OCI-LY7 (cell line): ENCODE measurements around the gene PIK3IP1. TPM values are rescaled to one million over a fixed set of nuclear protein-coding genes. Genes with fewer than 3 reads are reported as not detected.

Source experiments
- BruUV-seq: library from RNA; stranded (reverse); fragments of 400-500 nt; replicated peaks from 2 replicates; lab custom pipeline; 2021; lab: Mats Ljungman, UMichigan
- CTCF ChIA-PET: fragments of 300-600 bp; sonication (Branson Sonifier 250); formaldehyde crosslinking; loops from one replicate; lab custom pipeline; 2022; ENCODE audit warnings: antibody characterized with exemption; ENCODE audit not compliant: unreplicated experiment; lab: Charles Lee
- POLR2A ChIA-PET: fragments of 300-600 bp; sonication (Branson Sonifier 250); formaldehyde crosslinking; loops from one replicate; lab custom pipeline; 2022; ENCODE audit warnings: antibody characterized with exemption; lab: Charles Lee
- DNase-seq: peaks from one replicate; pipeline ENCODE4 v3.0.0-alpha.2; 2015; ENCODE audit warnings: low spot score
- H2AFZ ChIP-seq: fragments of 200-600 bp; sonication (generic), shearing (Covaris generic); 2 replicates; pipeline ENCODE4 v1.6.1; 2014; ENCODE audit warnings: mild to moderate bottlenecking, antibody characterized with exemption, low read length, moderate library complexity
- H3K27ac ChIP-seq: fragments of 200-600 bp; sonication (generic); 2 replicates; pipeline ENCODE4 v1.5.1; 2014; ENCODE audit warnings: mixed run types, low read depth, mild to moderate bottlenecking, moderate library complexity, low read length, inconsistent platforms; ENCODE audit not compliant: poor library complexity, severe bottlenecking
- H3K36me3 ChIP-seq: fragments of 200-600 bp; sonication (generic); 2 replicates; pipeline ENCODE4 v1.6.1; 2014; ENCODE audit warnings: mild to moderate bottlenecking, antibody characterized with exemption, low read length, moderate library complexity, mixed read lengths; ENCODE audit not compliant: insufficient read depth
- H3K4me1 ChIP-seq: fragments of 200-600 bp; sonication (generic); 2 replicates; pipeline ENCODE4 v1.5.1; 2014; ENCODE audit warnings: mild to moderate bottlenecking, low read length; ENCODE audit not compliant: insufficient read depth, poor library complexity, severe bottlenecking
- H3K4me2 ChIP-seq: fragments of 200-600 bp; sonication (generic); 2 replicates; pipeline ENCODE4 v1.6.1; 2014; ENCODE audit warnings: mild to moderate bottlenecking, low read length
- H3K4me3 ChIP-seq: fragments of 200-600 bp; sonication (generic); 2 replicates; pipeline ENCODE4 v1.5.1; 2014; ENCODE audit warnings: mild to moderate bottlenecking, low read depth, low read length; ENCODE audit not compliant: poor library complexity, severe bottlenecking
- H3K79me2 ChIP-seq: fragments of 200-600 bp; sonication (generic); 2 replicates; pipeline ENCODE4 v1.6.1; 2016; ENCODE audit warnings: low read depth, mild to moderate bottlenecking, low read length, moderate library complexity, mixed read lengths; ENCODE audit not compliant: insufficient read depth
- H3K9me2 ChIP-seq: fragments of 200-600 bp; sonication (generic); 2 replicates; pipeline ENCODE4 v1.6.1; 2016; ENCODE audit warnings: mild to moderate bottlenecking, low read length, mixed read lengths; ENCODE audit not compliant: insufficient read depth
- H3K9me3 ChIP-seq: fragments of 200-600 bp; sonication (generic); 2 replicates; pipeline ENCODE4 v1.6.1; 2014; ENCODE audit warnings: mild to moderate bottlenecking, mixed run types, low read length, mixed read lengths
- H4K20me1 ChIP-seq: fragments of 200-600 bp; sonication (generic); 2 replicates; pipeline ENCODE4 v1.6.1; 2014; ENCODE audit warnings: mild to moderate bottlenecking, antibody characterized with exemption, low read length, moderate library complexity, mixed read lengths; ENCODE audit not compliant: insufficient read depth
- EZH2phosphoT487 ChIP-seq: fragments of 200-600 bp; sonication (generic); IDR thresholded peaks from 2 replicates; pipeline ENCODE4 v1.6.1; 2018; ENCODE audit warnings: low read depth, borderline replicate concordance, mild to moderate bottlenecking, mixed run types, antibody characterized with exemption, low read length, moderate library complexity, mixed read lengths
- intact Hi-C: fragments of 100-400 bp; cut with micrococcal nuclease; formaldehyde crosslinking; loops from one replicate; pipeline ENCODE4 v1.10.0; 2022; ENCODE audit not compliant: unreplicated experiment
- total RNA-seq, 2 experiments: library from RNA; depleted of rRNA in 1 of 2; stranded (reverse); fragments of >200 nt in 1 of 2; shearing (Covaris generic) in 1 of 2; gene quantifications; 2 replicates each; pipeline ENCODE4 v1.2.3, GENCODE V29; 2014 to 2022
- TF ChIP-seq, protein P1 (sequence below): fragments of 200-600 bp; sonication (generic); conservative IDR thresholded peaks from 2 replicates; pipeline ENCODE4 v1.5.1; 2014; ENCODE audit warnings: mild to moderate bottlenecking, antibody characterized with exemption, low read length, moderate library complexity, mixed read lengths

Gene PIK3IP1
- total RNA-seq, 2 experiments from 2014 or later = 17.1 to 20.4 TPM

DNA sequence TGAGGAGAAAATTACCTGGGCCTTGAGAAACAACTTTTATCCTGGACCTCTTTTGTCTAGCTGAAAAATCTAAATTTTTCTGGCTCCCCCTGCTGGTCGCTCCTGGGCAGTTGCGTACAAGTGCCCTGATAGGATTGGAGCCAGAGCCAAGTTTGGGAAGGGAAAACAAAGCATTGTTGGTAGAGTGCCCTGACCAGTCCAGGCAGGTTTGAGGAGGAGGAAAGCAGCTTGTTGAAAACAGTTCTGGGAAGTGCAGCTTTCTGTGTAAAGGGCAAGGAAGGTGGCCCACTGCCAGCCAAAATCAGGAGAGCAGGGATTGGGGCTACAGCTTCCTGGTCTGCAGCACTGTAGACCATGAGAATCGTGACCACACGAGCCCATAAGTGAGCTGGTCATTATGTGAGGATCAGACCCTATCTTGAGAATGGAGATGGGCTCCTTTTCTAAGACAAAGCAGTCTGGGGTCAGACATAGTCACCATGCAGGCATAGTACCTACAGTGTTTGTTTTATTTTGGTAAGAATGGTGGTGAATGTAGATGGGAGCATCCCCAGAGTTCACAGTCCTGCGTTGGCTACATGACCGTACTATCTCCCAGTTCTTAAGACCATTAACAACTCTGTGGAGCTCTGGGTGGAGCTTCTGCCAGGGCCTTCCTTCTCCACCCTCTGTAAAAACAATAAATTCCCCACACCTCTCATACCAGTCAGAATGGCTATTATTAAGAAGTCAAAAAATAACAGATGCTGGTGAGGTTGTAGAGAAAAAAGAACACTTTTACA lies 21.3 kb upstream of the PIK3IP1 start:
- Histone ChIP-seq H4K20me1 (no peaks in the 10 kb centered on the region), H3K9me2 (no peaks in the 10 kb centered on the region), H3K79me2 (no peaks in the 10 kb centered on the region), H2AFZ (no peak overlapping the region), H3K9me3 (peaks cover 13% of the 10 kb centered on the region), H3K4me2 (no peak overlapping the region), H3K36me3 (no peaks in the 10 kb centered on the region; the same call in 1 of the 2 replicates), H3K4me3 (no peak overlapping the region), H3K27ac (no peak overlapping the region), H3K4me1 (peaks cover 3% of the 10 kb centered on the region)
- CTCF ChIA-PET = interaction anchor here (0.9 to 1.0 kb wide), 2 partner anchors 12 to 22 kb away, joined by 3 to 4 read pairs; partner anchors contain the start of gene PIK3IP1
- peak; percentile 63 for DNase-seq
- intact Hi-C loops = loop anchor here (1.0 kb wide), 2 partner anchors 21 to 101 kb away; partner anchors contain the start of genes LIMK2 and PIK3IP1
- BruUV-seq = no TSS peak
- POLR2A ChIA-PET = interaction anchor here (0.7 kb wide), 1 partner anchor 1081 kb away, joined by 3 read pairs; no protein-coding TSS in a partner anchor
- no peak for TF ChIP-seq EZH2phosphoT487
- TF ChIP-seq, protein P1, sequence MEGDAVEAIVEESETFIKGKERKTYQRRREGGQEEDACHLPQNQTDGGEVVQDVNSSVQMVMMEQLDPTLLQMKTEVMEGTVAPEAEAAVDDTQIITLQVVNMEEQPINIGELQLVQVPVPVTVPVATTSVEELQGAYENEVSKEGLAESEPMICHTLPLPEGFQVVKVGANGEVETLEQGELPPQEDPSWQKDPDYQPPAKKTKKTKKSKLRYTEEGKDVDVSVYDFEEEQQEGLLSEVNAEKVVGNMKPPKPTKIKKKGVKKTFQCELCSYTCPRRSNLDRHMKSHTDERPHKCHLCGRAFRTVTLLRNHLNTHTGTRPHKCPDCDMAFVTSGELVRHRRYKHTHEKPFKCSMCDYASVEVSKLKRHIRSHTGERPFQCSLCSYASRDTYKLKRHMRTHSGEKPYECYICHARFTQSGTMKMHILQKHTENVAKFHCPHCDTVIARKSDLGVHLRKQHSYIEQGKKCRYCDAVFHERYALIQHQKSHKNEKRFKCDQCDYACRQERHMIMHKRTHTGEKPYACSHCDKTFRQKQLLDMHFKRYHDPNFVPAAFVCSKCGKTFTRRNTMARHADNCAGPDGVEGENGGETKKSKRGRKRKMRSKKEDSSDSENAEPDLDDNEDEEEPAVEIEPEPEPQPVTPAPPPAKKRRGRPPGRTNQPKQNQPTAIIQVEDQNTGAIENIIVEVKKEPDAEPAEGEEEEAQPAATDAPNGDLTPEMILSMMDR = peak; percentile 93

DNA sequence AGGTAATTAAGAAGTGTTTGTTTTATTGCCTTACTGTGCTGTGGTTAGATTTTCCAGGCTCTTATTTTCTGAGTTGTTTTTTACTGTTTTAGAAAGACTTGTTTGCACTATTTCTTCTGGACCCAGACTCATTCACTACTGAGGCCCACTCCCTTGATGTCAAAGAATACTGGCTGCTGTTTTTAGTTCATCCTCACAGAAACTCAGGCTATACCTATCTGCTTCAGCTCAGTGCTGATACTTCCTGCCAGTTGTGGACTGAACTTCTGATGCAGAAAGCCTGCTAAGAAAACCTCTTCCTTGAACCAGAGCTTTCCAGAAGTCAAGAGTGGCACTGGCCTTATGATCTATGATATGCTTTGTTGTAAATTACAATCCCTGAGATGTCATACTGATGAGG lies 15.9 kb upstream of the PIK3IP1 start:
- ChIA-PET POLR2A (interaction anchor here (0.6 to 1.5 kb wide), 3 partner anchors 11 to 20 kb away, joined by 5 to 8 read pairs (median 5); no protein-coding TSS in a partner anchor), CTCF (interaction anchor here (0.6 to 0.9 kb wide), 3 partner anchors 9 to 14 kb away, joined by 3 read pairs; no protein-coding TSS in a partner anchor)
- no peak for TF ChIP-seq EZH2phosphoT487
- TF ChIP-seq, protein P1 = no peak
- peak overlapping the region; percentile 91 for H2AFZ ChIP-seq
- intact Hi-C loops = no loop called here
- H3K9me3 ChIP-seq = no peaks in the 10 kb centered on the region
- peak; percentile 58 for DNase-seq
- H3K4me3 ChIP-seq = peak overlapping the region; percentile 2
- peak overlapping the region; percentile 63 for H3K4me2 ChIP-seq
- peaks cover 30% of the 10 kb centered on the region for H3K4me1 ChIP-seq
- H3K79me2 ChIP-seq = no peaks in the 10 kb centered on the region
- H4K20me1 ChIP-seq = no peaks in the 10 kb centered on the region
- H3K9me2 ChIP-seq = no peaks in the 10 kb centered on the region
- peak overlapping the region; percentile 61 for H3K27ac ChIP-seq
- H3K36me3 ChIP-seq = no peaks in the 10 kb centered on the region; the same call in 1 of the 2 replicates
- no TSS peak for BruUV-seq
